HTR-8/SVneo (cell line): ENCODE measurements around the gene LIPA.
"Not testable (repeated sequence)": the region's sequence is repeated elsewhere in the genome, so short reads cannot be mapped to it uniquely, and the experiment has no call there.

Source experiments
- DNase-seq: peaks from one replicate; pipeline ENCODE4 v3.0.0; 2011; ENCODE audit warnings: low spot score, mixed read lengths; ENCODE audit not compliant: insufficient read length
- FAIRE-seq: peaks from 2 replicates; lab custom pipeline; 2011; peaks lifted over from hg19 to GRCh38; lab: Jason Lieb, UNC

LIPA gene

DNA sequence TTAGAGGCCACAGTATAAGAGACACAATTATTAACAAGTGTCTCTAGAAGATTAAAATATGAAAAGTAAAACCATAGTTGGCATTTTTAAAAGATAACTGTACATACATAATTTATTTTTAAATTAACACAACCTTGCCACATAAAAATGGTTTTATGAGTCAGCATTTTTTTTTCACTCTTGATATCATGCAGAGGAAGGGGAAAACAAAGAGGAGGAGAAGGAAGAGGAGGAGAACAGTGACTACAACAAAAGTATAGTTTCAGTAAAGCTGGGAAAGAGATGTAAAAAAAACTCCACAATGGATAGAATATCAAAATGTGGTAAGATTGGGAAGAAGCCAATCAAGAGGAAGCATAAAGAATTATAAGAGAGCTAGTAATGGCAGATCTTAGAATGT lies 78.5 kb downstream of the LIPA start:
- no peak for FAIRE-seq
- DNase-seq = no peak

DNA sequence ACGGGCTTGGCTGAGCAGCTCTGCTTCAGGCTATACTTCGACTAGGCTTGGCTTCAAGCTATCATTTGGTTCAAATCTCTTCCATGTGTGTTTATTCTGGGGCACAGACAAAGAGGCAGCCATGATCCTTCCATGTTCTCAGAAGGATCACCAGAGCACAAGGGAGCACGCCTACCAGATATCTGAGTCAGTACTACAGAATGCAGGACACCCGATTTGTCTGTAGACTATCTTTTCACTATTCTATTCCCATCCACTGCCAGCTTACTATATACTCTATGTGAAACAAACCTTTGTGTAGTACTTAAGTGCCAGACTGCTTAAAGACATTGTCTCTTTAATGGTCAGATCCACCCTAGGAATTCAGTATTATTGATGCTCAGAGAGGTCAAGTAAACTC lies 79.6 kb downstream of the LIPA start:
- FAIRE-seq (no peak), DNase-seq (no peak)

DNA sequence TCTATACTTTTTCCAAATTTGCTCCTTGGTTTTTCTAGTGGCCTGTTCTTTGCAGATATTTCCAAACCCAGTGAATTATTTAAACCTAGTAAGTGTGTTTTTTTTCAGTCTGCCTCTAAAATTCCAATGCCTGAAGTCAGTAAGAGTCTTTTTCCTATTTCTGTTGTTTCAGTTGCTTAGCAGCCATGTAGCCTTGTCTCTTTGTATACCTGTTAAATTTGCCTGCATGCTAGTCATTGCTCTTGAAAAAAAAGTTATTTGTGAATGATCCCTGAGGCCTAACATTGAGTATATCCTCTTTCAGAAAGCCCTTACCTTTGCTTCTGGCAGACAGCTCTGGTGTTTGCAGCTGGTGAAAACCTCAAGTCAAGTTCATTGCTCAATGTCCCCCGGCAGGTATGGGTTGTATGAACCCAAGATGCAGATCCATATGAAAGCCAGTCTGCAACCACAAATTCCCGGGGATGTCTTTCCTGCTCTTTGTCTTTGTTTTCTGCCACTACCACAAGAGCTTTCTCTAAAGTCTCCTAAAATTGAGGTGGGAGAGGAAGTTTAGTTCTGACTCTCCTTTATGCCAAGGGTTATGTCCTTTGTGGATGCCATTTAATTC lies 80.2 kb downstream of the LIPA start:
- DNase-seq (no peak), FAIRE-seq (no peak)

DNA sequence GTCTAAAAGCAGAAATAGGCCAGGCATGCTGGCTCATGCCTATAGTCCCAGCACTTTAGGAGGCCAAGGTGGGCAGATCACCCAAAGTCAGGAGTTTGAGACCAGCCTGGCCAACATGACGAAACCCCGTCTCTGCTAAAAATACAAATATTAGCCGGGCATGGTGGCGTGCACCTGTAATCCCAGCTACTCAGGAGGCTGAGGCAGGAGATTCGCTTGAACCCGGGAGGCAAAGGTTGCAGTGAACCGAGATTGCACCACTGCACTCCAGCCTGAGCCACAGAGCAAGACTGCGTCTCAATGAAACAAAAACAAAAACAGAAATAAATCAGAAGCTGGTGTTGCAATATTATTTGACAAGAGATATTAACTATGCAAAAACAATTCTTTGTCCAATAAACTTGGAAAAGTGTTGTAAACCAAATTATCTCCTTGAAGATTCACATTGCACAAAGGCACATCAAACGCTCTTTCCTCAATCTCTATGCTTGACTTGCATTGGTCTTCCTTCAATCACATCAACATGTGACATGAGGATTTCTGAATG lies 83.1 kb downstream of the LIPA start:
- FAIRE-seq = not testable (repeated sequence)

DNA sequence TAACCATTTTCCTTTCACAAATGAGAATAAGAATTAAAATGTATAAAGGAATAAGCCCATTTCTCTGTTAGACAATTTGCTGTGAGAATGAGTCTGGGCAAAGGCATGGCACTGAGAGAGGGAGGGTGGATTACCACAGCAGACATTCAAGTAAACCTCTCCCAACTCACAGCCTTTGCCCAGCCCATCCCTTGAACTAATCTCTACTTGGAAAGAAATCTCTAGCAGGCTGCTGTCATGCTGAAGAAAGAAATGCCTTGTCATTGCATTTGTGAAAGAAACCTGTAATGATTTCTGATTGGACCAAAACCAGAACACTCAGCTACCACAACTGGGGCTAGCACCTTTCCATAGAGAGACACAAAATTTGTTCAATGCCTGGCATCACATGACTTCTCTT lies 83.7 kb downstream of the LIPA start:
- FAIRE-seq (no peak), DNase-seq (no peak)

More for the DNA sequence above, 83.1 kb downstream of the LIPA start:
- not testable (repeated sequence) for DNase-seq

DNA sequence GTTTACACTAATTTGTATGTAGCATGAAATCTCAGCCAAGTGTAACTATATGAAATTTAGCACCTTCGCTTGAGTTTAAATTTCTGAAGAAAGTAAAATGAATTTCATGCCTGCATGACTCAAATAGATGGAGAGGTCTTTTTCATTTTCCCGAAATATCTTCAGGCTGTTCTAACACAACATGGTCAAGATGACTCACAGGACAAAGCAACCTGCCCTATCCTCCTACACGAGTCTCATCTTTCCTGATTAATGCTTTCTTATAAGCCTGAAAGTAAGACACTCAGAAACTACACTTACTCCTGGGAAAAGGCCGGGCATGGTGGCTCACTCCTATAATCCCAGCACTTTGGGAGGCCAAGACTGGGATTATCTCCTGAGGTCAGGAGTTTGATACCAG lies 85.7 kb downstream of the LIPA start:
- DNase-seq = no peak
- FAIRE-seq = no peak

DNA sequence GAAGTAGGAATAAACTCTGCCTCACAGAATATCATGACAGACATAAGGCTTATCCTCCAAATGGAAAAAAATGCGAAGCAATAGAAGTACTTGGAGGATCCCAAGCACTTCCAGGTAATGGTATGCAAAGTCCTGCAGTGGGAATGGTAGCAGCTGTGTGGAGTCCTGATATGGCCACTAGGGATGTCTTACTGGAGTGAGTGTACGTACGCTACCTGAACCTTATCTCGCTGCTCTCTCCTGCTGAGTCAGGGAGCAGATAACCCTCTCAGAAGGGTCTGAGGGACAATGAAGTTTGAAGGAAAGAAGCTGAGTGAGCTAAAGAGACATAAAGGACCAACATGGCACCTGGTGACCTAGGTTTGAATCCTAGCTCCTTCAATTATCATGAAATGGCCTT lies 86.7 kb downstream of the LIPA start:
- DNase-seq (no peak), FAIRE-seq (no peak)

DNA sequence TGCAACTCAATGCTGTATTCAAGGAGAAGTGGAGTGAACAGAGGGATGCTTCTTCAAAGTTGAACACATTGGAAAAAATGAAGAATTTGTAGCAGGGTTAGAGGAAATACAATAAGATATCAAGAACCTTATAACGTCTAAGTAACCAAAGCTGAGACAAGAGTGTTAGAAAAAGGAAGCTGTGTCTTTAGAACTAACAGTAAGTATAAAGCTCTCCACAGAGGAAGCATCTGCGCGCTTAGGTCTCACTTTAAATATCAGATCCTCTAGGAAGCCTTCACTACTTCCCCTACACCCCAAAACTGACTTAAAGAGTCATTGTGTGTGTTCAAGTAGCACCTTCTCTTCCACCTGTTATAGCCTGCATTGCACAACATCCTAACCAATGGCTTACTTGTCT lies 87.5 kb downstream of the LIPA start:
- FAIRE-seq (no peak), DNase-seq (no peak)
